HEK293T (cell line): ENCODE measurements around the gene SLC10A7.

Experiments
- CTCF ChIA-PET: fragments of 350-600 bp; formaldehyde crosslinking; extraction: SDS; loops from one replicate; lab custom pipeline; 2021; ENCODE audit warnings: antibody characterized with exemption, inconsistent platforms; lab: Yijun Ruan, JAX
- POLR2A ChIA-PET: fragments of 350-600 bp; formaldehyde crosslinking; extraction: SDS; loops from one replicate; lab custom pipeline; 2020; ENCODE audit warnings: antibody characterized with exemption, inconsistent platforms; lab: Yijun Ruan, JAX
- DNase-seq: peaks from one replicate; pipeline ENCODE4 v3.0.0; 2012; ENCODE audit warnings: mixed read lengths; ENCODE audit errors: extremely low spot score
- ARNT ChIP-seq: fragments of 450-650 bp; IDR thresholded peaks from 2 replicates; pipeline ENCODE4 v1.6.1; 2017; ENCODE audit warnings: mild to moderate bottlenecking
- BHLHE40 ChIP-seq: fragments of 450-650 bp; IDR thresholded peaks from 2 replicates; pipeline ENCODE4 v1.6.1; 2016; ENCODE audit warnings: mild to moderate bottlenecking, moderate library complexity, borderline replicate concordance
- CTBP1 ChIP-seq: fragments of 450-650 bp; IDR thresholded peaks from 2 replicates; pipeline ENCODE4 v1.6.1; 2016; ENCODE audit warnings: borderline replicate concordance
- ELF4 ChIP-seq: fragments of 450-650 bp; IDR thresholded peaks from 2 replicates; pipeline ENCODE4 v1.6.1; 2017; ENCODE audit warnings: antibody characterized with exemption
- FOXA1 ChIP-seq: fragments of 450-650 bp; IDR thresholded peaks from 2 replicates; pipeline ENCODE4 v1.6.1; 2016; ENCODE audit warnings: mild to moderate bottlenecking
- FOXK2 ChIP-seq: fragments of 450-650 bp; IDR thresholded peaks from 2 replicates; pipeline ENCODE4 v1.6.1; 2016; ENCODE audit warnings: mild to moderate bottlenecking
- FOXM1 ChIP-seq: fragments of 450-650 bp; IDR thresholded peaks from 2 replicates; pipeline ENCODE4 v1.6.1; 2017; ENCODE audit warnings: mild to moderate bottlenecking, borderline replicate concordance
- HDGF ChIP-seq: fragments of 450-650 bp; IDR thresholded peaks from 2 replicates; pipeline ENCODE4 v1.6.1; 2017; ENCODE audit warnings: antibody characterized with exemption, borderline replicate concordance
- L3MBTL2 ChIP-seq: fragments of 450-650 bp; conservative IDR thresholded peaks from 2 replicates; pipeline ENCODE4 v1.6.1; 2016; ENCODE audit warnings: mild to moderate bottlenecking
- LEF1 ChIP-seq: fragments of 450-650 bp; IDR thresholded peaks from 2 replicates; pipeline ENCODE4 v1.6.1; 2017; ENCODE audit warnings: mild to moderate bottlenecking, borderline replicate concordance
- NFRKB ChIP-seq: fragments of 450-650 bp; IDR thresholded peaks from 2 replicates; pipeline ENCODE4 v1.6.1; 2016; ENCODE audit warnings: mild to moderate bottlenecking, moderate library complexity
- PKNOX1 ChIP-seq: fragments of 450-650 bp; IDR thresholded peaks from 2 replicates; pipeline ENCODE4 v1.6.1; 2016
- SP1 ChIP-seq: fragments of 450-650 bp; IDR thresholded peaks from 2 replicates; pipeline ENCODE4 v1.6.1; 2017
- SUZ12 ChIP-seq: fragments of 450-650 bp; IDR thresholded peaks from 2 replicates; pipeline ENCODE4 v1.6.1; 2016; ENCODE audit warnings: mild to moderate bottlenecking
- TARDBP ChIP-seq: fragments of 450-650 bp; IDR thresholded peaks from 2 replicates; pipeline ENCODE4 v1.6.1; 2016
- ZNF384 ChIP-seq: fragments of 450-650 bp; IDR thresholded peaks from 2 replicates; pipeline ENCODE4 v1.6.1; 2016

SLC10A7 gene

GRCh38 chr4:146318894-146319293, 202.8 kb downstream of the SLC10A7 start:
- POLR2A ChIA-PET, result no interaction called here
- DNase-seq, result no peak
- no peak for TF ChIP-seq BHLHE40
- TF ChIP-seq TARDBP, result no peak
- no peak for TF ChIP-seq ZNF384
- no peak for TF ChIP-seq NFRKB
- TF ChIP-seq HDGF, result no peak
- TF ChIP-seq PKNOX1, result no peak
- TF ChIP-seq LEF1, result no peak
- no peak for TF ChIP-seq SP1
- CTCF ChIA-PET, result no interaction called here

DNA sequence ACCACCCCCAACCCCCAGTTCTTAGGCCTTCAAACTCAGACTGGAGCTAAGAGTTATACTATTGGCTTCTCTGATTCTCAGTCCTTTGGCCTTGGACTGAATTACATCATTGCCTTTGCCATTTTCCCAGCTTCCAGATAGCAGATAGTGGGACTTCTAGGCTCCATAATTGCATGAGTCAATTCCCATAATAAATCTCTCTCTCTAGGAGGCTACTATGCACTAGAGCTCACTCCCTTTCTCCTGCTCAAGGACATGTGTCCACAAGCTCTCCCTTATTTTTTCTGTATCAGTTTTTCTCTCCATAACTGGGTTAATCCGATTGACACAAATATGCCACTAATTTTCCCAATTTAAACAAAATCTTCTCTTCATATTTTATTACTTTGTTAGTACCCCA, 204.0 kb downstream of the SLC10A7 start:
- ChIA-PET POLR2A (no interaction called here), CTCF (no interaction called here)
- DNase-seq, result no peak
- TF ChIP-seq BHLHE40, result no peak
- no peak for TF ChIP-seq ARNT
- TF ChIP-seq PKNOX1, result no peak
- no peak for TF ChIP-seq LEF1
- TF ChIP-seq ZNF384, result no peak
- no peak for TF ChIP-seq TARDBP
- no peak for TF ChIP-seq SP1
- TF ChIP-seq FOXK2, result no peak
- TF ChIP-seq NFRKB, result no peak
- no peak for TF ChIP-seq FOXM1
- TF ChIP-seq CTBP1, result no peak
- TF ChIP-seq L3MBTL2, result no peak
- TF ChIP-seq SUZ12, result no peak

GRCh38 chr4:146315184-146315583, 206.6 kb downstream of the SLC10A7 start:
- POLR2A ChIA-PET, result no interaction called here
- no peak for DNase-seq
- TF ChIP-seq FOXA1, result no peak
- TF ChIP-seq FOXM1, result no peak
- no peak for TF ChIP-seq HDGF
- TF ChIP-seq LEF1, result no peak
- TF ChIP-seq L3MBTL2, result no peak
- no peak for TF ChIP-seq PKNOX1
- TF ChIP-seq BHLHE40, result no peak
- TF ChIP-seq TARDBP, result no peak
- TF ChIP-seq ZNF384, result no peak
- no peak for TF ChIP-seq CTBP1
- TF ChIP-seq FOXK2, result no peak
- no peak for TF ChIP-seq NFRKB
- no peak for TF ChIP-seq ARNT
- TF ChIP-seq SUZ12, result no peak
- TF ChIP-seq ELF4, result no peak
- TF ChIP-seq SP1, result no peak
- CTCF ChIA-PET, result no interaction called here

- POLR2A ChIA-PET, result no interaction called here
- no peak for DNase-seq
Measured at GRCh38 chr4:146311238-146311970, 210.3 kb downstream of the SLC10A7 start.

GRCh38 chr4:146310319-146311021, 211.3 kb downstream of the SLC10A7 start:
- ChIA-PET CTCF (no interaction called here), POLR2A (no interaction called here)
- TF ChIP-seq FOXA1 (no peak), CTBP1 (no peak), HDGF (no peak), ARNT (no peak), FOXK2 (no peak), FOXM1 (no peak), BHLHE40 (no peak)
- DNase-seq, result no peak

More at GRCh38 chr4:146311238-146311970, 210.3 kb downstream of the SLC10A7 start:
- CTCF ChIA-PET, result no interaction called here
- no peak for TF ChIP-seq CTBP1
- no peak for TF ChIP-seq FOXA1
- TF ChIP-seq SUZ12, result no peak
- TF ChIP-seq FOXM1, result no peak
- no peak for TF ChIP-seq ZNF384
- TF ChIP-seq HDGF, result no peak
- TF ChIP-seq LEF1, result no peak
- no peak for TF ChIP-seq PKNOX1
- TF ChIP-seq TARDBP, result no peak
